GM18505 (cell line): ENCODE measurements around the gene PRKN.
"Not testable (repeated sequence)": the region's sequence is repeated elsewhere in the genome, so short reads cannot be mapped to it uniquely, and the experiment has no call there.

Experiments
- ATAC-seq: cut with Tn5 transposase; IDR thresholded peaks from one replicate; pipeline ENCODE4 v1.9.1; 2021; ENCODE audit not compliant: unreplicated experiment
- POLR2A ChIP-seq: IDR thresholded peaks from 4 replicates; pipeline ENCODE4 v1.6.1; 2011; ENCODE audit warnings: borderline replicate concordance; ENCODE audit not compliant: insufficient read depth, insufficient read length; ENCODE audit errors: extremely low read depth

PRKN gene

GRCh38 chr6:162539321-162539720, 188.2 kb downstream of the PRKN start:
- no peak for TF ChIP-seq POLR2A
- ATAC-seq, result no peak

- ATAC-seq, result no peak
- TF ChIP-seq POLR2A, result no peak
These were observed 188.9 kb downstream of the PRKN start for GRCh38 chr6:162538643-162539064.

- no peak for TF ChIP-seq POLR2A
- no peak for ATAC-seq
These were observed 194.6 kb downstream of the PRKN start for GRCh38 chr6:162533009-162533400.

GRCh38 chr6:162532283-162533008, 195.1 kb downstream of the PRKN start:
- no peak for ATAC-seq
- TF ChIP-seq POLR2A, result no peak

GRCh38 chr6:162531391-162531790, 196.2 kb downstream of the PRKN start:
- ATAC-seq, result not testable (repeated sequence)

GRCh38 chr6:162528538-162528937, 199.0 kb downstream of the PRKN start:
- ATAC-seq, result no peak
- no peak for TF ChIP-seq POLR2A

GRCh38 chr6:162526960-162527359, 200.6 kb downstream of the PRKN start:
- no peak for TF ChIP-seq POLR2A
- no peak for ATAC-seq

- TF ChIP-seq POLR2A, result no peak
- ATAC-seq, result no peak
These were observed 202.4 kb downstream of the PRKN start for GRCh38 chr6:162525181-162525580.

- ATAC-seq, result no peak
- TF ChIP-seq POLR2A, result no peak
These were observed 214.8 kb downstream of the PRKN start for GRCh38 chr6:162512744-162513143.

GRCh38 chr6:162497389-162497788, 230.2 kb downstream of the PRKN start:
- no peak for ATAC-seq
- TF ChIP-seq POLR2A, result no peak

- TF ChIP-seq POLR2A, result no peak
- no peak for ATAC-seq
These were observed 233.6 kb downstream of the PRKN start for GRCh38 chr6:162493917-162494316.

GRCh38 chr6:162491637-162492036, 235.9 kb downstream of the PRKN start:
- no peak for ATAC-seq

GRCh38 chr6:162489101-162489976, 238.2 kb downstream of the PRKN start:
- TF ChIP-seq POLR2A, result no peak
- ATAC-seq, result no peak

More at GRCh38 chr6:162491637-162492036, 235.9 kb downstream of the PRKN start:
- TF ChIP-seq POLR2A, result no peak

GRCh38 chr6:162488444-162488843, 239.1 kb downstream of the PRKN start:
- no peak for TF ChIP-seq POLR2A
- ATAC-seq, result no peak

- no peak for TF ChIP-seq POLR2A
- no peak for ATAC-seq
These were observed 242.1 kb downstream of the PRKN start for GRCh38 chr6:162485464-162485863.

- no peak for ATAC-seq
- no peak for TF ChIP-seq POLR2A
These were observed 245.6 kb downstream of the PRKN start for GRCh38 chr6:162481938-162482337.
